ENCODE data around the gene CYP2A6. TPM values are rescaled to one million over a fixed set of nuclear protein-coding genes. Genes with fewer than 3 reads are reported as not detected.
"Not testable (repeated sequence)": the region's sequence is repeated elsewhere in the genome, so short reads cannot be mapped to it uniquely, and the experiment has no call there.

The CYP2A6 gene
- total RNA-seq, 2 donors from 2014 or later: not detected

- no peaks in the 10 kb centered on the region for H3K36me3 ChIP-seq (replicated peaks in 1 of 2; ENCODE audit: insufficient read depth in 1 of 2, low read depth in 2 of 2)
- H3K9me3 ChIP-seq: no peaks in the 10 kb centered on the region
- WGBS, 2 donors: 29 to 38% methylated on average over 7 of the region's 7 CpGs
- H3K27me3 ChIP-seq: no peaks in the 10 kb centered on the region
- ATAC-seq (peak; percentile 97), DNase-seq (peak; percentile 59 to 92 (median 72))
- intact Hi-C loops (cut with DNase I): no loop called here
- TF ChIP-seq POLR2A (IDR thresholded peaks at IDR 0.05): peak in 2 of 3 donors; percentile 19 to 48
- TF ChIP-seq CTCF (IDR thresholded peaks at IDR 0.05): no peak
- H3K4me1 ChIP-seq: peaks cover 22% of the 10 kb centered on the region
- H3K27ac ChIP-seq: peak overlapping the region; percentile 79 to 87 (median 86)
- H3K4me3 ChIP-seq: no peak overlapping the region
These were observed 18.5 kb downstream of the CYP2A6 start for GRCh38 chr19:40831502-40832430.

GRCh38 chr19:40830741-40831140 lies 19.5 kb downstream of the CYP2A6 start:
- H3K4me3 ChIP-seq; DNase-seq; H3K9me3 ChIP-seq; intact Hi-C loops (cut with DNase I); H3K27me3 ChIP-seq; ATAC-seq; H3K36me3 ChIP-seq (replicated peaks in 1 of 2; ENCODE audit: insufficient read depth in 1 of 2, low read depth in 2 of 2): not testable (repeated sequence)
- peak overlapping the region in 1 of 4 donors; percentile 87 for H3K27ac ChIP-seq
- WGBS, 2 donors: 96 to 98% methylated on average over 16 of the region's 16 CpGs
- peaks cover 22% of the 10 kb centered on the region for H3K4me1 ChIP-seq

- Histone ChIP-seq H3K27ac (no peak overlapping the region), H3K36me3 (replicated peaks in 1 of 2; ENCODE audit: insufficient read depth in 1 of 2, low read depth in 2 of 2) (no peaks in the 10 kb centered on the region), H3K9me3 (no peaks in the 10 kb centered on the region), H3K27me3 (no peaks in the 10 kb centered on the region), H3K4me3 (no peak overlapping the region), H3K4me1 (peaks cover 25% of the 10 kb centered on the region)
- intact Hi-C loops (cut with DNase I): no loop called here
- ATAC-seq (no peak), DNase-seq (no peak)
- TF ChIP-seq POLR2A (IDR thresholded peaks at IDR 0.05) (no peak), CTCF (IDR thresholded peaks at IDR 0.05) (no peak)
These were observed 21.0 kb downstream of the CYP2A6 start for GRCh38 chr19:40829205-40829604.

DNA sequence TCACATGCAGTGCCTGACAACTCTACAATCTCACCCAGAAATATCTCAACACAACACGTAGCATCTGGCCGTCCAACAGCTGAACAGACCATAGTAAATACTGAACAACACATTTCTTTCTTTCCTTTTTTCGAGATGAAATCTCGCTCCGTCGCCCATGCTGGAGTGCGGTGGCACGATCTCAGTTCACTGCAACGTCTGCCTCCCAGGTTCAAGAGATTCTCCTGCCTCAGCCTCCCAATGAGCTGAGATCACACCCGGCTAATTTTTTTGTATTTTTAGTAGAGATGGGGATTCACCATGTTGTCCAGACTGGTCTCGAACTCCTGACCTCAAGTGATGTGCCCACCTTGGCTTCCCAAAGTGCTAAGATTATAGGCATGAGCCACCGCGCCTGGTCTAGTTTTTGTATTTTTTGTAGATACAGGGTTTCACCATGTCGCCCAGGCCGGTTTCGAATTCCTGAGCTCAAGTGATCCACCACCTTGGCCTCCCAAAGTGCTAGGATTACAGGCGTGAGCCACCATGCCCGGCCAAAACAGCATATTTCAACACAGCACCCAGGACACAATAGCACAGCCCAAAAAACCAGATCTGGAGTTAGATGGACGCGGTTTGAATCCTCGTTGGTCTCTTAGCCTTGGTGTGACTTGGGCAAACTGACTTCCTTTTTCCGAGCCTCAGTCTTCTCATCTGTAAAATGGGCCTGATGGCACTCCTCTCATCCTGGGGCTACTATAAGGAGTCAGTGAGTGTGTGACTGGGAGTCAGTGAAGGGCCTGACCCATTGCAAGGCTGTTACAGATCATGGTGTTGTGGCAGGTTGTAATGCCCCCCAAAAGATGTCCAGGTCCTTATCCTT lies 22.6 kb downstream of the CYP2A6 start:
- H3K36me3 ChIP-seq (replicated peaks in 1 of 2; ENCODE audit: insufficient read depth in 1 of 2, low read depth in 2 of 2): no peaks in the 10 kb centered on the region
- ATAC-seq: no peak
- H3K27me3 ChIP-seq: no peaks in the 10 kb centered on the region
- no peak for TF ChIP-seq CTCF (IDR thresholded peaks at IDR 0.05)
- no peak for TF ChIP-seq POLR2A (IDR thresholded peaks at IDR 0.05)
- H3K4me3 ChIP-seq: no peak overlapping the region
- no peaks in the 10 kb centered on the region for H3K9me3 ChIP-seq
- intact Hi-C loops (cut with DNase I): no loop called here
- no peak overlapping the region for H3K27ac ChIP-seq
- peaks cover 36% of the 10 kb centered on the region for H3K4me1 ChIP-seq
- 91 to 93% methylated on average over 22 of the region's 22 CpGs for WGBS, 2 donors
- no peak for DNase-seq

GRCh38 chr19:40826699-40827385 lies 23.4 kb downstream of the CYP2A6 start:
- H3K27ac ChIP-seq; DNase-seq; H3K9me3 ChIP-seq; ATAC-seq; intact Hi-C loops (cut with DNase I); H3K4me3 ChIP-seq; H3K27me3 ChIP-seq; H3K36me3 ChIP-seq (replicated peaks in 1 of 2; ENCODE audit: insufficient read depth in 1 of 2, low read depth in 2 of 2): not testable (repeated sequence)
- WGBS, 2 donors: 78 to 93% methylated on average over 23 to 29 of the region's 29 CpGs
- H3K4me1 ChIP-seq: peaks cover 36% of the 10 kb centered on the region

- peaks cover 32% of the 10 kb centered on the region for H3K4me1 ChIP-seq
- 90 to 94% methylated on average over 7 to 8 of the region's 14 CpGs for WGBS, 2 donors
- H3K36me3 ChIP-seq (replicated peaks in 1 of 2; ENCODE audit: insufficient read depth in 1 of 2, low read depth in 2 of 2); H3K27ac ChIP-seq; ATAC-seq; intact Hi-C loops (cut with DNase I); H3K9me3 ChIP-seq; H3K27me3 ChIP-seq; H3K4me3 ChIP-seq; DNase-seq: not testable (repeated sequence)
These were observed 23.9 kb downstream of the CYP2A6 start for GRCh38 chr19:40826312-40826698.

- H3K9me3 ChIP-seq; H3K36me3 ChIP-seq (replicated peaks in 1 of 2; ENCODE audit: insufficient read depth in 1 of 2, low read depth in 2 of 2); H3K27ac ChIP-seq; DNase-seq; H3K4me3 ChIP-seq; ATAC-seq; intact Hi-C loops (cut with DNase I); H3K27me3 ChIP-seq: not testable (repeated sequence)
- H3K4me1 ChIP-seq: peaks cover 31% of the 10 kb centered on the region
- 80 to 84% methylated on average over 1 to 4 of the region's 6 CpGs for WGBS, 2 donors
These were observed 24.7 kb downstream of the CYP2A6 start for GRCh38 chr19:40825460-40826095.

DNA sequence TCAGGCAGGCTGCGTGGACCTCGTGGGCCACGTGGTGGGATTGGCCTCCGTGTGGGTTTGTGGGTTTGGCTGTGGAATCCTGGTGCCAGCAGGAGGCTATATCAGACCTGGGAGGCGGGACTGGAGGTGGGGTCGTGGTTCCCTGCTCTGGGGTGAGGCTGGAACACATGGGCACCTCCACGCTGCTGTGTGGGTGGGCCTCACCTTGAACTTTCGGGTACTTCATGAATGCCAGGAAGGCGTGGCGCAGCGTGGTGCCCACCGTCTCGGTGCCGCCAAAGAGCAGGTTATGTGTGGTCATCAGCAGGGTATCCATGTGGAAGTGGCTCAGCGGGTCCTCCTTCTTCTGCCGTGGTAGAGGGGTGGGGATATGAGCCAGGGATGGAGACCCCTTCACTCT lies 25.3 kb downstream of the CYP2A6 start:
- H3K27ac ChIP-seq; ATAC-seq; H3K27me3 ChIP-seq; intact Hi-C loops (cut with DNase I); H3K36me3 ChIP-seq (replicated peaks in 1 of 2; ENCODE audit: insufficient read depth in 1 of 2, low read depth in 2 of 2); DNase-seq; H3K4me3 ChIP-seq; H3K9me3 ChIP-seq: not testable (repeated sequence)
- WGBS, 2 donors: 85 to 93% methylated on average over 5 to 16 of the region's 16 CpGs
- peaks cover 31% of the 10 kb centered on the region for H3K4me1 ChIP-seq

All from body of pancreas (tissue), 4 donors.